Tibial artery (tissue), 4 donors: Measurements from ENCODE around the gene TNPO2.
"Not testable (repeated sequence)": the region's sequence is repeated elsewhere in the genome, so short reads cannot be mapped to it uniquely, and the experiment has no call there.

Experiments used
- DNase-seq, 2 donors: peaks; one replicate each; pipeline ENCODE4 v3.0.0-alpha.2; 2019
- H3K27ac ChIP-seq, 2 donors: fragments of 200-600 bp; sonication (generic) in 1 of 2; 1 replicate in 1 of 2; 2 replicates in 1 of 2; pipeline ENCODE4 v1.5.1; 2018 to 2019; ENCODE audit warnings: mild to moderate bottlenecking in 1 of 2
- H3K27me3 ChIP-seq, 2 donors: fragments of 200-600 bp; sonication (generic) in 1 of 2; one replicate each; pipeline versions ENCODE4 v1.5.1 to v1.6.0; 2016 to 2019
- H3K36me3 ChIP-seq, 3 donors: fragments of 200-600 bp; sonication (generic) in 2 of 3; one replicate each; pipeline ENCODE4 v1.5.1; 2016 to 2019; ENCODE audit warnings: mild to moderate bottlenecking in 2 of 3
- H3K4me1 ChIP-seq, 4 donors: fragments of 200-600 bp; sonication (generic) in 2 of 4; 1 replicate in 3 of 4; 2 replicates in 1 of 4; pipeline ENCODE4 v1.5.1; 2016 to 2019
- H3K4me3 ChIP-seq, 2 donors: fragments of 200-600 bp; sonication (generic) in 1 of 2; 1 replicate in 1 of 2; 2 replicates in 1 of 2; pipeline ENCODE4 v1.5.1; 2018 to 2019; ENCODE audit warnings: mild to moderate bottlenecking in 2 of 2
- H3K9me3 ChIP-seq, 3 donors: fragments of 200-600 bp; sonication (generic) in 1 of 3; one replicate each; pipeline ENCODE4 v1.5.1; 2016 to 2019
- intact Hi-C: fragments of 100-400 bp; cut with DNase I; formaldehyde crosslinking; loops from one replicate; pipeline ENCODE4 v1.15.0; 2023; ENCODE audit warnings: low total_unique reads
- TF ChIP-seq, protein P1 (sequence below), 2 experiments: fragments of 200-600 bp in 1 of 2; fragments of 450-650 bp in 1 of 2; IDR thresholded peaks; one replicate each; pipeline ENCODE4 v1.5.1; 2017 to 2019; ENCODE audit warnings: antibody characterized with exemption in 2 of 2, mild to moderate bottlenecking in 1 of 2, moderate library complexity in 1 of 2

TNPO2 gene

DNA sequence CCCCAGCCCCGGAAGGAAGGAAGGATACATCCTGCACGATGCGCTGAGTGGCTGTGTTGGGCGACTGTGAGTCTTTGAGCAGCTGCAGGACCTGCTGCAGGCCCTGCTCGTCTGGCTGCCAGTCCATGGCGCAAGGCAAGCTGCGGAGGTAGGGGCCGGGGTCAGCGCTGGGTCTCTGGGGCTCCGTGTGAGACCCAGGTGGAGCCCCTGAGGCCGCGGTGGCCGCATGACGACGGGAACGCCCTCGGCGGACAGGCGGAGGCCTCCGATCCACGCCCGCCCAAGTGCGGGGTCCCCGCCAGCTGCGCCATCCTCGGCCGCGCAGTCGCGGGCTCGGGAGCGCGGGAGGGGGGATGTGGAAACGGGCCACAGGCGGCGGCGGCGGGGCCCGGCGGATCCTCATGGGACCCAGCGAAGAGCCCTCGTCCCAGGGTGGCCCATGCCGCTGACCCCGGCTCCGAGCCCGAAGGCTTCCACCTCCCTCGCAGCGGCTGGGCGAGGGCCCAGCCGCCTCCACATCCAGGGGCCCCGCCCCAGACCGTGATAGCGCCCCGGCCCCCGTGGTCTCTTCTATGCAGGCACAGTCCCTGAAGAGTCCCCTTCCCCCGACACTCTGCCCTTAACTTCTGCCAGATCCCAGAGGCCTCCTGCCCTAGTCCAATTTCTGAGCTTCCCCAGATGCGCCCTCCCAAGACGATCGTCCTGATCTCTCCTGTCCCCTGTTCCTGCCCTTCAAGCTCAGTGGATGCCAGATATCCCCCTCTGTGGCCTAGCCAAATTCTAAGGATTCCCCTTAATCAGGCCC, 2.7 kb downstream of the TNPO2 start:
- Histone ChIP-seq H3K27me3 (no peaks in the 10 kb centered on the region), H3K9me3 (no peaks in the 10 kb centered on the region), H3K36me3 (peaks cover 0 to 32% (median 19%) of the 10 kb centered on the region in 3 donors), H3K27ac (peak overlapping the region; percentile 89 to 96), H3K4me3 (peak overlapping the region; percentile 90 to 91), H3K4me1 (peaks cover 0 to 47% (median 33%) of the 10 kb centered on the region in 4 donors)
- TF ChIP-seq, protein P1, sequence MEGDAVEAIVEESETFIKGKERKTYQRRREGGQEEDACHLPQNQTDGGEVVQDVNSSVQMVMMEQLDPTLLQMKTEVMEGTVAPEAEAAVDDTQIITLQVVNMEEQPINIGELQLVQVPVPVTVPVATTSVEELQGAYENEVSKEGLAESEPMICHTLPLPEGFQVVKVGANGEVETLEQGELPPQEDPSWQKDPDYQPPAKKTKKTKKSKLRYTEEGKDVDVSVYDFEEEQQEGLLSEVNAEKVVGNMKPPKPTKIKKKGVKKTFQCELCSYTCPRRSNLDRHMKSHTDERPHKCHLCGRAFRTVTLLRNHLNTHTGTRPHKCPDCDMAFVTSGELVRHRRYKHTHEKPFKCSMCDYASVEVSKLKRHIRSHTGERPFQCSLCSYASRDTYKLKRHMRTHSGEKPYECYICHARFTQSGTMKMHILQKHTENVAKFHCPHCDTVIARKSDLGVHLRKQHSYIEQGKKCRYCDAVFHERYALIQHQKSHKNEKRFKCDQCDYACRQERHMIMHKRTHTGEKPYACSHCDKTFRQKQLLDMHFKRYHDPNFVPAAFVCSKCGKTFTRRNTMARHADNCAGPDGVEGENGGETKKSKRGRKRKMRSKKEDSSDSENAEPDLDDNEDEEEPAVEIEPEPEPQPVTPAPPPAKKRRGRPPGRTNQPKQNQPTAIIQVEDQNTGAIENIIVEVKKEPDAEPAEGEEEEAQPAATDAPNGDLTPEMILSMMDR (IDR thresholded peaks at IDR 0.05) = no peak
- intact Hi-C loops = loop anchor here (5.0 kb wide), 1 partner anchor 794 kb away; the partner anchor contains the start of gene ZNF700
- no peak for DNase-seq

- intact Hi-C loops = loop anchor here (5.0 kb wide), 1 partner anchor 793 kb away; the partner anchor contains the start of gene ZNF700
- peaks cover 0 to 47% (median 33%) of the 10 kb centered on the region in 4 donors for H3K4me1 ChIP-seq
- H3K27me3 ChIP-seq = no peaks in the 10 kb centered on the region
- TF ChIP-seq, protein P1 (IDR thresholded peaks at IDR 0.05) = no peak
- H3K9me3 ChIP-seq = no peaks in the 10 kb centered on the region
- peak overlapping the region; percentile 89 to 96 for H3K27ac ChIP-seq
- H3K36me3 ChIP-seq = peaks cover 6 to 39% (median 26%) of the 10 kb centered on the region in 3 donors
- H3K4me3 ChIP-seq = peak overlapping the region; percentile 90 to 91
- no peak for DNase-seq
Measured at GRCh38 chr19:12720296-12720695, 3.4 kb downstream of the TNPO2 start.

- TF ChIP-seq, protein P1 (IDR thresholded peaks at IDR 0.05) = no peak
- no peaks in the 10 kb centered on the region for H3K9me3 ChIP-seq
- no peak overlapping the region for H3K4me3 ChIP-seq
- no peak for DNase-seq
- H3K36me3 ChIP-seq = peaks cover 42 to 80% (median 67%) of the 10 kb centered on the region in 3 donors
- peaks cover 0 to 25% (median 14%) of the 10 kb centered on the region in 4 donors for H3K4me1 ChIP-seq
- intact Hi-C loops = no loop called here
- H3K27me3 ChIP-seq = no peaks in the 10 kb centered on the region
- H3K27ac ChIP-seq = no peak overlapping the region
Measured at GRCh38 chr19:12715929-12716328, 7.8 kb downstream of the TNPO2 start.

DNA sequence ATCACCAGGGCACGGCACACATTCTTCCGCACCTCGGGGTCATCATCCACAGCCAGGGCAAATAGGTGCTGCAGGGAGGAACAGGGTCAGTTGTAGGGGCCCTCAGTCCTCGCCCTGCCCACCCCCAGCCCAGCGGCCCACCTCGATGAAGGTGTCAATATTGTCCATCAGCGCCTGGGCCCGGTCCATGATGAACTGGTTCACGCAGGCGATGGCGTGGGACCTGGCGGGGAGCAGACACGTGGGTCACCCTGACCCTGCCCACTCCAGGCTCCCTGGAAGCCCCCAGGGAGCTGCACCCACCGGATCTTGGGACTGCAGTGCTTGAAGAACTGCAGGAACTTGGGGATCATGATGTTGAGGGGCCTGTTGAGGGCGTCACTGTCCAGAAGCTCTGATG, 8.6 kb downstream of the TNPO2 start:
- intact Hi-C loops = no loop called here
- H3K4me1 ChIP-seq = peaks cover 0 to 17% (median 7%) of the 10 kb centered on the region in 4 donors
- peaks cover 50 to 88% (median 75%) of the 10 kb centered on the region in 3 donors for H3K36me3 ChIP-seq
- no peaks in the 10 kb centered on the region for H3K27me3 ChIP-seq
- H3K27ac ChIP-seq = no peak overlapping the region
- no peaks in the 10 kb centered on the region for H3K9me3 ChIP-seq
- TF ChIP-seq, protein P1 (IDR thresholded peaks at IDR 0.05) = no peak
- no peak overlapping the region for H3K4me3 ChIP-seq
- no peak for DNase-seq

GRCh38 chr19:12713304-12713703, 10.4 kb downstream of the TNPO2 start:
- H3K27ac ChIP-seq, intact Hi-C loops, H3K27me3 ChIP-seq, H3K9me3 ChIP-seq, DNase-seq, H3K4me1 ChIP-seq, H3K4me3 ChIP-seq: not testable (repeated sequence)
- H3K36me3 ChIP-seq = peaks cover 68 to 96% (median 87%) of the 10 kb centered on the region in 3 donors

DNA sequence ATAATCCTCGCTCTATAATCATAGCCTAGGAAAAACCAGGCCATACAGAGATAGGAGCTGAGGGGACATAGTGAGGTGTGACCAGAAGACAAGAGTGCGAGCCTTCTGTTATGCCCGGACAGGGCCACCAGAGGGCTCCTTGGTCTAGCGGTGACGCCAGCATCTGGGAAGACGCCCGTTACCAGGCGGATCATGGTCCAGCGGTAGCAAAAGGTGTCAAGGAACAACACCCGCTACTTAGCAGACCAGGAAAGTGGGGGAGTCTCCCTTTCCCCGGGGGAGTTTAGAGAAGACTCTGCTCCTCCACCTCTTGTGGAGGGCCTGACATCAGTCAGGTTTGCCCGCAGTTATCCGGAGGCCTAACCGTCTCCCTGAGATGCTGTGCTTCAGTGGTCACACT, 11.7 kb downstream of the TNPO2 start:
- H3K27ac ChIP-seq, DNase-seq, H3K4me1 ChIP-seq, H3K9me3 ChIP-seq, H3K4me3 ChIP-seq, H3K27me3 ChIP-seq, intact Hi-C loops: not testable (repeated sequence)
- H3K36me3 ChIP-seq = peaks cover 75 to 97% (median 93%) of the 10 kb centered on the region in 3 donors
- TF ChIP-seq, protein P1 (IDR thresholded peaks at IDR 0.05) = peak; percentile 27 to 47
